Hepatocyte (in vitro differentiated cells): ENCODE results near the gene AMH.

Experiments
- EZH2 ChIP-seq: fragments of 200-600 bp; sonication (generic); IDR thresholded peaks from 2 replicates; pipeline ENCODE4 v1.6.1; 2016; ENCODE audit warnings: antibody characterized with exemption, mild to moderate bottlenecking, borderline replicate concordance
- TF ChIP-seq, protein P1 (sequence below): fragments of 200-600 bp; sonication (generic); IDR thresholded peaks from 2 replicates; pipeline ENCODE4 v1.5.1; 2016; ENCODE audit warnings: antibody characterized with exemption, mild to moderate bottlenecking; ENCODE audit not compliant: poor library complexity

GRCh38 chr19:2242816-2243215, 6.3 kb upstream of the AMH start:
- TF ChIP-seq, protein P1, sequence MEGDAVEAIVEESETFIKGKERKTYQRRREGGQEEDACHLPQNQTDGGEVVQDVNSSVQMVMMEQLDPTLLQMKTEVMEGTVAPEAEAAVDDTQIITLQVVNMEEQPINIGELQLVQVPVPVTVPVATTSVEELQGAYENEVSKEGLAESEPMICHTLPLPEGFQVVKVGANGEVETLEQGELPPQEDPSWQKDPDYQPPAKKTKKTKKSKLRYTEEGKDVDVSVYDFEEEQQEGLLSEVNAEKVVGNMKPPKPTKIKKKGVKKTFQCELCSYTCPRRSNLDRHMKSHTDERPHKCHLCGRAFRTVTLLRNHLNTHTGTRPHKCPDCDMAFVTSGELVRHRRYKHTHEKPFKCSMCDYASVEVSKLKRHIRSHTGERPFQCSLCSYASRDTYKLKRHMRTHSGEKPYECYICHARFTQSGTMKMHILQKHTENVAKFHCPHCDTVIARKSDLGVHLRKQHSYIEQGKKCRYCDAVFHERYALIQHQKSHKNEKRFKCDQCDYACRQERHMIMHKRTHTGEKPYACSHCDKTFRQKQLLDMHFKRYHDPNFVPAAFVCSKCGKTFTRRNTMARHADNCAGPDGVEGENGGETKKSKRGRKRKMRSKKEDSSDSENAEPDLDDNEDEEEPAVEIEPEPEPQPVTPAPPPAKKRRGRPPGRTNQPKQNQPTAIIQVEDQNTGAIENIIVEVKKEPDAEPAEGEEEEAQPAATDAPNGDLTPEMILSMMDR: no peak
- no peak for TF ChIP-seq EZH2
